NT2/D1 (cell line): ENCODE measurements around the gene KRTAP10-4.

Source experiments
- DNase-seq: peaks from one replicate; pipeline ENCODE4 v3.0.0-alpha.2; 2011; ENCODE audit warnings: low read depth, low spot score
- H3K27me3 ChIP-seq: 2 replicates; pipeline ENCODE4 v1.6.0; 2011; ENCODE audit warnings: mild to moderate bottlenecking; ENCODE audit not compliant: insufficient read length, insufficient read depth
- H3K36me3 ChIP-seq: 2 replicates; pipeline ENCODE4 v1.6.1; 2011; ENCODE audit warnings: mild to moderate bottlenecking, low read length, mixed read lengths; ENCODE audit not compliant: insufficient read depth, insufficient read length
- H3K4me1 ChIP-seq: 2 replicates; pipeline ENCODE4 v1.5.1; 2011; ENCODE audit not compliant: insufficient read depth, insufficient read length
- H3K4me3 ChIP-seq: 2 replicates; pipeline ENCODE4 v1.5.1; 2011; ENCODE audit warnings: low read depth; ENCODE audit not compliant: insufficient read length
- H3K9ac ChIP-seq: 2 replicates; pipeline ENCODE4 v1.6.0; 2011; ENCODE audit warnings: low read depth; ENCODE audit not compliant: insufficient read length
- H3K9me3 ChIP-seq: 2 replicates; pipeline ENCODE4 v1.5.1; 2011; ENCODE audit warnings: mild to moderate bottlenecking, low read length; ENCODE audit not compliant: insufficient read depth
- SUZ12 ChIP-seq: IDR thresholded peaks from 2 replicates; pipeline ENCODE4 v1.6.1; 2011; ENCODE audit not compliant: insufficient read length, insufficient read depth; ENCODE audit errors: extremely low read depth
- YY1 ChIP-seq: IDR thresholded peaks from 2 replicates; pipeline ENCODE4 v1.6.1; 2011; ENCODE audit not compliant: insufficient read length, insufficient read depth
- ZNF274 ChIP-seq: IDR thresholded peaks from 2 replicates; pipeline ENCODE4 v1.6.1; 2011; ENCODE audit warnings: mild to moderate bottlenecking, low read depth, low read length

Gene KRTAP10-4

DNA sequence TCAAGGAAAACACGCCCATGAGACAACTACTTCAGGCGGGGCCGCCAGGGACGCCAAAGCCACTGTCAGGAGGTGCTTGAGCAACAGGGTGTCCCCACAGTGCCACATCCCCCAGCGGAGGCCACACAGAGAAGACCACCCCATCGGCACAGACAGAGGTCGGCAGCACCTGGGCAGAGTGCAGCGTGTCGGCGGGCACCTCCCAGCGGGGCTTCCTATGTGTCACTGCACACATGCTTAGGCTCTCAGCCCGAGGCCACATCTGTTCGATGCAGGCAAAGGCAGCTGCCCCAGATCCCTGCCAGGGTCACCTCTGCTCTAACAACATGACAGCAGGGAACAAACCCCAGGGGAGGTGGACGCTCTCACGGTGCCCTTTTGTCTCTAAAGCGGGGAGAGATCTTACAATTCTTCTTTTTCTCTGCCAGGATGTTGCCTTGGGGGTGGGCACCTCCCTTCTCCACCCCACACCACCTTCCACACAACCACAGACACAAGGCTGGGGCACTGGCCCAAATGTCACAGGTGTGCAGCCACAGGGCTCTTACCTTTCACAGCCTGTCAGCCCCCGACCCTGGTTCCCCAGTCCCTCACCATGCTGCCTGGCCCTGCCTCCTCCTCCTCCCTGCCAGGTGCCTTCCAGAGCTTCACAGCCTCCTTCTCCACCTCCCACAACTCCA is 42.5 kb downstream of the KRTAP10-4 start:
- H3K9me3 ChIP-seq = peaks cover 22% of the 10 kb centered on the region
- H3K27me3 ChIP-seq = no peaks in the 10 kb centered on the region
- no peak overlapping the region for H3K4me3 ChIP-seq
- no peak for TF ChIP-seq YY1
- no peak for TF ChIP-seq ZNF274
- no peak for TF ChIP-seq SUZ12
- peaks cover 14% of the 10 kb centered on the region for H3K4me1 ChIP-seq
- no peaks in the 10 kb centered on the region for H3K36me3 ChIP-seq
- DNase-seq = no peak
- H3K9ac ChIP-seq = no peak overlapping the region

DNA sequence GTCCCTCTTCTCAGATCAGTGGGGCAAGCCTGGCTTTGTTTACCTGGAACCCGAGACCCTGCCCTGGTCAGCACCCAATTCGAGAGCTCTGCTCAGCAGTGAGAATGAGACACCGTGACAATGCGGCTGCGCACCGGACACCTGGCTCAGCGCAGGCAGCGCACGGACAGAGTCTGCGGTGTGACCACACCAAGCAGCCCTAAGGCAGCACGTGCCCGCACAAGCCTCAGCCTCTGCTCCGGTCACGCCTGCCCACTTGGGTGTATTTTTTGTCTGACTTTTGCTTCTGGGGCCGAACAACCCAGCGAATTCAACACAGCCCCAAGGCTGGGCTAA is 43.0 kb downstream of the KRTAP10-4 start:
- no peaks in the 10 kb centered on the region for H3K36me3 ChIP-seq
- peaks cover 21% of the 10 kb centered on the region for H3K9me3 ChIP-seq
- no peak overlapping the region for H3K4me3 ChIP-seq
- TF ChIP-seq ZNF274 (no peak), SUZ12 (no peak), YY1 (no peak)
- no peak for DNase-seq
- no peaks in the 10 kb centered on the region for H3K27me3 ChIP-seq
- H3K4me1 ChIP-seq = peaks cover 14% of the 10 kb centered on the region
- H3K9ac ChIP-seq = no peak overlapping the region

DNA sequence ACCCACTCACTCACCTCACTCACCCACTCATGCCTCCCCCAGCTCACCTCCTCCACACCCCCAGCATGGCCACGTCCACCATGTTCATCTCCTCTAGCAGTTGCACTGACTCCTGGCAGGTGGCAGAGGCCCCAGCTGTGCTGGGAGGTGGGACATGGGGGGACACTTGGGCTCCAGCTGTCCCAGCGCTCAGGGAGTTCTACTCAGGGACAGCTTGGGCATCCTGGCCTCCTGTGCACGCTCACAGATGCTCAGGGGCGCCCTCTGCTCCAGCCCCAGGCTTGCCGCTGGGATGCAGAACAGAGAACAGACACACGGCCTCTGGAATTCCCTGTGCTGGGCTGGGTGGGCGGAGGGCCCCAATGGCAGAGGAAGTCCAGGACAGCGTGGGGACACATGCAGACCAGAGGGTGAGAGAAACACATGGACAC is 43.6 kb downstream of the KRTAP10-4 start:
- H3K27me3 ChIP-seq = no peaks in the 10 kb centered on the region
- H3K36me3 ChIP-seq = no peaks in the 10 kb centered on the region
- no peak overlapping the region for H3K9ac ChIP-seq
- DNase-seq = no peak
- peaks cover 11% of the 10 kb centered on the region for H3K4me1 ChIP-seq
- no peak for TF ChIP-seq YY1
- TF ChIP-seq ZNF274 = no peak
- TF ChIP-seq SUZ12 = no peak
- H3K9me3 ChIP-seq = peaks cover 26% of the 10 kb centered on the region
- no peak overlapping the region for H3K4me3 ChIP-seq

DNA sequence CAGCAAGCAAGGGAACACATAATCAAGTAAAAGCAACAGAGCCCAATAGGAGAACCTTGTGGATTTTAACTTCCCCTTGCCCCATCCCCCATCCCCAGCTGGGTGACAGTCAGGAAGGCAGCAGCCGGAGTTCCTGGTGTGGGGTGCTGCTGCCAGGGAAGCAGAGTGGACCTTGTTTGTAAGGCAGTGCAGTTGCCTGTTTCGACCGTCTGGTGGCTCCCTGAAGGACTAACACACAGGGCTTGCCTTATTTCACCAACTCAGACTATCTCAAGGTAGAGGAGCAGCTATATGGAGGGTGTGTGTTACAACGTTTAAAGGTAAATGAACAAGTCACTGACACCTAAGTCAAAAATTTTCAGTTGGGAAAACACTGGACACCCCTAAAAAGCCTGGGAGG is 45.0 kb downstream of the KRTAP10-4 start:
- DNase-seq = no peak
- TF ChIP-seq YY1 (no peak), SUZ12 (no peak), ZNF274 (no peak)

DNA sequence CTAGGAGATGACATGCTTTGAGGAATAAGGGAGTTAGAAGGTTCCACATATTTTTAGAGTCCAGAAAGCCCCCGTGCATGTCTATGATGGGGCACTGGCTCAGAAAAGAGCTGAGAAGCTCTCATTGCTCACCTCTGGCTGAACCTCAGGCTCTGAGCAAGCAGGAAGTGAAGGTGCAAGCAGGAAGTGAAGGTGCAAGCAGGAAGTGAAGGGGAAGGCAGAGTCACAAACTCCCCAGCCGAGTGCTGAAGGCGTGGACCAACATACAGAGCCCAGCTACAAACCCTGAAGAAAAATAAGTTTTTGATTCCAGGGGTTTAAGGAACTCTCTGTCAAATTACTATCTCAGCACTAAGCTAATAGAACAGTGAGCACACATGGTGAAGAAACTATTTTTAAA is 45.4 kb downstream of the KRTAP10-4 start:
- no peak overlapping the region for H3K4me3 ChIP-seq
- H3K9me3 ChIP-seq = peaks cover 44% of the 10 kb centered on the region
- no peak overlapping the region for H3K9ac ChIP-seq
- H3K36me3 ChIP-seq = no peaks in the 10 kb centered on the region
- peaks cover 11% of the 10 kb centered on the region for H3K4me1 ChIP-seq
- H3K27me3 ChIP-seq = no peaks in the 10 kb centered on the region
- TF ChIP-seq ZNF274 (no peak), YY1 (no peak), SUZ12 (no peak)
- no peak for DNase-seq

More for the DNA sequence above, 45.0 kb downstream of the KRTAP10-4 start:
- Histone ChIP-seq H3K9me3 (peaks cover 40% of the 10 kb centered on the region), H3K4me1 (peaks cover 11% of the 10 kb centered on the region), H3K36me3 (no peaks in the 10 kb centered on the region), H3K27me3 (no peaks in the 10 kb centered on the region), H3K9ac (no peak overlapping the region), H3K4me3 (no peak overlapping the region)

DNA sequence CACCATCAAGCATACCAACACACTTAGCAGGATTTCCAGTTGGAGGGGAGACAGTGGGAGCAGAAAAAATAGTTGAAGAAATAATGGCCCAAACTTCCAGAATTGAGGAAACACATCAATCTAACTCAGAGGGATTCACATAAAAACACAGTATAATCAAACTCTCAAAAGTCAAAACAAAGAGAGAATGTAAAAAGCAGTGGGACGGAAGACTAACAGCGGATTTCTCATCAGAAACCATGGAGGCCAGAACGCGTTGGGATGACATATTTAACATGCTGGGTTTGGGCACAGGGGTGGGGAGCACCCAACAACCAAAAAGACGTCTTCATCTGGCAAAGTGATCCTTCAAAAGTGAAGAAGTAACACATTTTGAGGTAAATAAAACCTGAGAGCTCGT is 46.4 kb downstream of the KRTAP10-4 start:
- Histone ChIP-seq H3K36me3 (no peaks in the 10 kb centered on the region), H3K4me3 (no peak overlapping the region), H3K9ac (no peak overlapping the region), H3K9me3 (peaks cover 54% of the 10 kb centered on the region), H3K27me3 (no peaks in the 10 kb centered on the region), H3K4me1 (peaks cover 11% of the 10 kb centered on the region)
- no peak for TF ChIP-seq ZNF274
- no peak for DNase-seq

DNA sequence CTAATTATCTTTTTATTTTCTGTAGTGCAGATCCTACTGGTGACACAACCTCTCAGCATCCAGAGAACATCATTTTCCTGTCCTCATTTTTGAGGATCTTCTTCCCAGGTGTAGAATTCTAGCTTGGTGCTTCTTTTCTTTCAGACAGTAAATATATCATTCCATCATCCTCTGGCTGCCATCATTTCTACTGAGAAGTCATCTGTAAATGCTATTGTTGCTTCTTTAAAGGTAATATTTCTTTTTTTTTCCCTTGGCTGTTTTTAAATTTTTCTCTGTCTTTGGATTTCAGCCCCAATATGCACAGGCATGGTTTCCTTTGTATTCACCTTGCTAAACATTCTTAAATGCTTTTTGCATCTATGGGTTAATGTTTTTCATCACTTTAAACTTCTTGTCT is 50.0 kb downstream of the KRTAP10-4 start:
- DNase-seq = no peak
- Histone ChIP-seq H3K4me1 (peaks cover 7% of the 10 kb centered on the region), H3K4me3 (no peak overlapping the region), H3K9me3 (peaks cover 63% of the 10 kb centered on the region), H3K9ac (no peak overlapping the region), H3K36me3 (no peaks in the 10 kb centered on the region), H3K27me3 (no peaks in the 10 kb centered on the region)
- TF ChIP-seq ZNF274 = no peak
- no peak for TF ChIP-seq SUZ12
- TF ChIP-seq YY1 = no peak
